GM19463 (cell line): ENCODE data around the gene FES.
"Not testable (repeated sequence)": the region's sequence is repeated elsewhere in the genome, so short reads cannot be mapped to it uniquely, and the experiment has no call there.

Source experiments
- ATAC-seq: cut with Tn5 transposase; IDR thresholded peaks from one replicate; pipeline ENCODE4 v1.9.1; 2021; ENCODE audit warnings: mild to moderate bottlenecking, moderate library complexity; ENCODE audit not compliant: unreplicated experiment

FES gene

GRCh38 chr15:90890839-90891238 lies 6.5 kb downstream of the FES start:
- ATAC-seq: no peak

GRCh38 chr15:90891346-90891949 lies 7.1 kb downstream of the FES start:
- ATAC-seq: no peak

DNA sequence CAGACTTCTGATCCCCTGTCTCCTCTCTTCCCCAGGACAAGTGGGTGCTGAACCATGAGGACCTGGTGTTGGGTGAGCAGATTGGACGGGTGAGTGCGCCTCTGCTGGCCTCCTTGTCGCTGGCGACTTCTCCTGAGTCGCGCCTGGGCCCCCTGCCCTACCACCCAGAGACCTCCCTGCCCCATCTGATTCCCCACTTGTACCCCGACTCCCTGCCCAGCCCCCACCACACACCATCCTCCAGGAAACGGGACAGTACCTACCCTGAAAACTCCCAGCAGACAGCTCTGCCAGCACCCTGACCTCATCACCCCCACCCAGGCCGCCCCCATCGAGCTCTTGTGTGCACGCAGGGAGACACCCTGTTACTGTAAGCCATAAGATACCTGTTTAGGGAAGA lies 7.7 kb downstream of the FES start:
- ATAC-seq: no peak

DNA sequence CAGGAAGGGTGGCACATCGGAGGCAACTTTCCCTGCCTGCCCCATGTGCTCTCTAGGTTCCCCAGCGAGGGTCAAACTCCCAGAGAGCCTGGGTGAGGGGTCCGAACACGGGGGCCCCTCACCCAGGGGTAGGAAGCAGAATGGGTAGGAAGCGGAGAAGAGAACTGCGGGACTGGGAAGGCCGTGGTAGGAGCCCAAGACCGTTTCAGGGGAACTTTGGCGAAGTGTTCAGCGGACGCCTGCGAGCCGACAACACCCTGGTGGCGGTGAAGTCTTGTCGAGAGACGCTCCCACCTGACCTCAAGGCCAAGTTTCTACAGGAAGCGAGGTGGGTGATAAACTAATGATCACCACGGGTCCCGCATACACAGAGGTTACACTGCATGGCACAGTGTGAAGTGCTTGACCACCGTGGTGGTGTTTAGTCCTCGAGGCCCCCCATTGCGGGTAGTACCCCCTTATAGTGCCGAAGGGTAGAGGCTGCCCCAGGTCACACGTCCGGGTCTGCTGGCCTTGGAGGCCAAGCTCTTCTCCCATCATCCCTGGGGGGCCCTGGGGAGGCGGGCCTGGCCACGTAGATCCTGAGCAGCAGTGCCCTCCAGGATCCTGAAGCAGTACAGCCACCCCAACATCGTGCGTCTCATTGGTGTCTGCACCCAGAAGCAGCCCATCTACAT lies 8.3 kb downstream of the FES start:
- no peak for ATAC-seq

GRCh38 chr15:90893175-90894090 lies 9.1 kb downstream of the FES start:
- ATAC-seq: no peak

DNA sequence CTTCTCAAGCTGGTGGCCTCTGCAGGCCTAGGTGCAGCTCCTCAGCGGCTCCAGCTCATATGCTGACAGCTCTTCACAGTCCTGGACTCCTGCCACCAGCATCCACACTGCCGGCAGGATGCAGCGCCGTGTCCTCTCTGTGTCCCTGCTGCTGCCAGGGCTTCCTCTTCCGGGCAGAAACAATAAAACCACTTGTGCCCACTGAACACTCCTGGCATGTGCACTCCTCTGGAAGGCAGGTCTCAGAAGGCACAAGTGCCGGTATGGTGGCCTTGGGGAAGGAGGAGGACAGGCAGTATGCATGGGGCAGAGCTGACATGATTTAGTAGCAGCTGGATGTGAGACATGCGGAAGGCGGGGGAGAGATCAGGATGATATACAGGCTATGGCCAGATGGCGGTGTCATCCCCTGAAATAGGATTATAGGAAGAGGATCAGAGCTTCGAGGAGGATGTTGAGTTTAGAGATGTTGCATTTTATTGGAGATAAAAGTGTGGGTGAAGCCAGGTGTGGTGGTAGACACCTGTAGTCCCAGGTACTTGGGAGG lies 11.3 kb downstream of the FES start:
- no peak for ATAC-seq

GRCh38 chr15:90897131-90897655 lies 12.9 kb downstream of the FES start:
- ATAC-seq: not testable (repeated sequence)

- no peak for ATAC-seq
Measured at GRCh38 chr15:90901175-90902039, 17.1 kb downstream of the FES start.

DNA sequence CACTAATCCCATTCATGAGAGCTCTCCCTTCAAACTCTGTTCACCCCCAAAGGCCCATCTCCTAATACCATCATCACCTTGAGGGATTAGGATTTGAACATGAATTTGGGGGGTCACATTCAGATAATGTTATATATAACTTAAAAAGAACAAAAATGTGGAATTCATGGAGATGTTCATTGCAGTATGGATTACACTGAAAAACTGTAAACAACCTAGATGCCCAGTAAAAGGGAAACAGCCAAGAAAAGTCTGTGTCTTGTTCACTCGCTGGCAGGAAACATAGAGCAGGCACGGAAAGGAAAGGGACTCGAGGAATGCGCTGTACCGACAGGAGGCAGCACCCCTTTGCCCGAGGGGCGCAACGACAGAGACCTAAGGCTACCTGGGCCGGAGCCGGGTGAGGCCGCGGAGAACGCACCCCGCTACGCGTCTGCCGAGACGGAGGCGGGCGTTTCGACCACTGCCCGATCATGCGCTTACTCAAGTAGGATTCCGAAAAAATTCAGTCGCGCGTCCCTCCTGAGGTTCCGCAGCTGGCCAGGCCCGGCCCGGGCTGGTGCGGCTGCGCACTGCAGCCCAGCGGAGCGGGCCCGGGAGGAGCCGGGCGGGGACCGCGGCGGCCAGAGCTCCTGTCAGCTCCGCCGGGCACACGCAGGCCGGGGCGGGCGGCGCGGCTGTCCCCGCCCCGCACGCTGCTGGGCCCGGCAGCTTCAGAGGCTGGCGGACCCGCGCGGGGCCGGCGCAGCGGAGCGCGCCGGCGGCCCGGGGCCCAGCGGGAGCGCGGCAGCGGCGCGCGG lies 17.9 kb downstream of the FES start:
- peak; percentile 65 for ATAC-seq

GRCh38 chr15:90902840-90903732 lies 18.8 kb downstream of the FES start, which contains the start of gene MAN2A2:
TSS of gene MAN2A2 (plus strand) at chr15:90903302. CDS start at chr15:90904208, 906 bp downstream.
- ATAC-seq: peak; percentile 47

DNA sequence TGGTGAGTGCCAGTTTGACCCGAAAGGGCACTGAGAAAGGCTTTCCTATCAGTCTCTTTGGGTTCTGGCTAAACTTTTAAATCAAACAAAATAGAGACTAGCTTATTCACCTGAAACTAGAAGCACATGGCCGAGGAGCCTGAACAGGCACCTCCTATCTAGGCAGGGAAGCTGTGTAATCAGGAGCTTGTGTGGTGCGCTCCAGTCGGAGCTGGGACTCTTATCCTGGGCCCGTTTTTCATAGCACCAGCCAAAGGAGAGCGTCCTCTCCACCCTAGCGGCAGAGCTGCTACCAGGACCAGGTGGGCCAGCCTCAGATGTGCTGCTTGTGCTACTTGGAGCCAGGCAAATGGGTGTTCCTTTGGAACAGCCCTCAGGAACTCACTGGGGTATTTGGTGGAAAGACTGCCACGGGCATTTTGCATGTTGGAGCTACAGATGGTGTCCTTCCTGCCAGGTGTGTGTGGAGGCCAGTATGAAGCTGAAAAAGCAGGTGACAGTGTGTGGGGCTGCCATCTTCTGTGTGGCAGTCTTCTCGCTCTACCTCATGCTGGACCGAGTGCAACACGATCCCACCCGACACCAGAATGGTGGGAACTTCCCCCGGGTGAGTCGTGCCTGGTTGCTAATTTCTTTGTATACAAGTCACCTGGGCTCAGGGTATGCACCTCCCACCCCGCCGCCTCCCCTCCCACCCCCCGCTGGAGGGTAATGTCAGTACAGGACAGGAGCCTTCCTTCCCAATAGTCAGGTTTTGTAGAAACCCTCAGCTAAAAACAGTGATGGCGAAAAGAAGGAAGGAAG lies 19.6 kb downstream of the FES start:
- no peak for ATAC-seq

DNA sequence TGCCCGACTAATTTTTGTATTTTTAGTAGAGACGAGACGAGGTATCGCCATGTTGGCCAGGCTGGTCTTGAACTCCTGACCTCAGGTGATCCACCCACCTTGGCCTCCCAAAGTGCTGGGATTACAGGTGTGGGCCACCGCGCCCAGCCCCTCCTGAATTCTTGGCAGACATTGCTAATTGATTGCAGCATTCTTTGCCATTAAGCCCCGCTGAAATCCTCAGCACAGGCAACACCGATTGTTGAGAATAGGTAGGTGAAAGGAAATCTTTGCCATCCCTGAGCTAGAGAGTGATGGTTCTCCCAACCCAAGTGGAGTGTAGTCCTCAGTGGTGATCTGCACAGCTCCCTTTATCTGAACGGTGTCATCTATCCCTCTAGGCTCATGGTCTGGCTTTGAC lies 20.4 kb downstream of the FES start:
- no peak for ATAC-seq

- ATAC-seq: no peak
Measured at GRCh38 chr15:90905306-90906180, 21.2 kb downstream of the FES start.

GRCh38 chr15:90906181-90906849 lies 22.0 kb downstream of the FES start:
- no peak for ATAC-seq

GRCh38 chr15:90907051-90907660 lies 22.9 kb downstream of the FES start:
- no peak for ATAC-seq
